GM12878 (cell line): ENCODE data around the gene GHRL.

Source experiments
- EZH2 ChIP-seq: IDR thresholded peaks from 2 replicates; pipeline ENCODE4 v1.6.1; 2012; ENCODE audit warnings: low read depth, mild to moderate bottlenecking, control low read depth, inconsistent platforms, low read length, borderline replicate concordance; ENCODE audit not compliant: control insufficient read depth
- POLR2AphosphoS5 ChIP-seq: IDR thresholded peaks from 2 replicates; pipeline ENCODE4 v1.6.1; 2011; ENCODE audit warnings: mild to moderate bottlenecking, low read length, inconsistent platforms
- ZNF207 ChIP-seq: fragments of 450-650 bp; IDR thresholded peaks from 2 replicates; pipeline ENCODE4 v1.6.1; 2014; ENCODE audit warnings: antibody characterized with exemption, mild to moderate bottlenecking, borderline replicate concordance
- ZNF274 ChIP-seq: IDR thresholded peaks from one replicate; pipeline ENCODE4 v1.8.0; 2011; ENCODE audit not compliant: insufficient read length, insufficient read depth
- ZSCAN29 ChIP-seq: fragments of 450-650 bp; IDR thresholded peaks from 2 replicates; pipeline ENCODE4 v1.6.1; 2017; ENCODE audit warnings: mild to moderate bottlenecking, moderate library complexity
- TF ChIP-seq, protein P1 (sequence below), 3 experiments: IDR thresholded peaks in 2 of 3; conservative IDR thresholded peaks in 1 of 3; 2 replicates each; pipeline ENCODE4 v1.5.1; 2011; ENCODE audit warnings: low read depth in 3 of 3, low read length in 3 of 3, mild to moderate bottlenecking in 3 of 3, control low read depth in 2 of 3, moderate library complexity in 2 of 3, inconsistent platforms in 1 of 3, mixed read lengths in 1 of 3; ENCODE audit not compliant: control insufficient read depth in 2 of 3, insufficient read depth in 1 of 3; ENCODE audit errors: extremely low read depth in 1 of 3
- TF ChIP-seq, protein P2 (sequence below): IDR thresholded peaks from 2 replicates; pipeline ENCODE4 v1.6.1; 2012; ENCODE audit warnings: low read depth, low read length, improper control_type of control experiment
- TF ChIP-seq, protein P3 (sequence below): fragments of 450-650 bp; IDR thresholded peaks from 2 replicates; pipeline ENCODE4 v1.6.1; 2017; ENCODE audit warnings: mild to moderate bottlenecking
- TF ChIP-seq, protein P4 (sequence below): IDR thresholded peaks from 2 replicates; pipeline ENCODE4 v1.6.1; 2011; ENCODE audit warnings: low read depth, mild to moderate bottlenecking, low read length, moderate library complexity, borderline replicate concordance; ENCODE audit errors: extremely low read depth

DNA sequence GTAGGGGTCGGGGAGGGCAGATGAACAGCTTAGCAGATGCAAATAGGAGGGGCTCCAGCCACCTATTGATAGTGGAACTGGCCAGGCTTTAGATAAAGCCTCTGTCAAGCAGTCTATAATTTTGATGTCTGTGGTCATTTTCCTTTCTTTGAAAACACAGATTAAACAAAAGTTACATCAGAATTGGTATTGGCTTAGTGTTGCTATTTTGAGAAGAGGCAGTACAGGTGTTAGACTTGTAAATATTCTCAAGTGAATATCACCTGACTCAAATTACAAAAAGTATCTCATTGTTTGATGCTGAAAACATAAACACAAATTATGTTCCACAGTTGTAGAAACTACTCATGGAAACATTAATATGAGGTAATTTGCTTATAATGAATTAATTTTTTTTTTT is 18.1 kb downstream of the GHRL start:
- TF ChIP-seq, protein P1, sequence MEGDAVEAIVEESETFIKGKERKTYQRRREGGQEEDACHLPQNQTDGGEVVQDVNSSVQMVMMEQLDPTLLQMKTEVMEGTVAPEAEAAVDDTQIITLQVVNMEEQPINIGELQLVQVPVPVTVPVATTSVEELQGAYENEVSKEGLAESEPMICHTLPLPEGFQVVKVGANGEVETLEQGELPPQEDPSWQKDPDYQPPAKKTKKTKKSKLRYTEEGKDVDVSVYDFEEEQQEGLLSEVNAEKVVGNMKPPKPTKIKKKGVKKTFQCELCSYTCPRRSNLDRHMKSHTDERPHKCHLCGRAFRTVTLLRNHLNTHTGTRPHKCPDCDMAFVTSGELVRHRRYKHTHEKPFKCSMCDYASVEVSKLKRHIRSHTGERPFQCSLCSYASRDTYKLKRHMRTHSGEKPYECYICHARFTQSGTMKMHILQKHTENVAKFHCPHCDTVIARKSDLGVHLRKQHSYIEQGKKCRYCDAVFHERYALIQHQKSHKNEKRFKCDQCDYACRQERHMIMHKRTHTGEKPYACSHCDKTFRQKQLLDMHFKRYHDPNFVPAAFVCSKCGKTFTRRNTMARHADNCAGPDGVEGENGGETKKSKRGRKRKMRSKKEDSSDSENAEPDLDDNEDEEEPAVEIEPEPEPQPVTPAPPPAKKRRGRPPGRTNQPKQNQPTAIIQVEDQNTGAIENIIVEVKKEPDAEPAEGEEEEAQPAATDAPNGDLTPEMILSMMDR (IDR thresholded peaks at IDR 0.05 in 2 of 3, conservative IDR thresholded peaks at IDR 0.05 in 1 of 3; ENCODE audit: control insufficient read depth in 2 of 3, extremely low read depth in 1 of 3, insufficient read depth in 1 of 3, low read depth in 3 of 3, low read length in 3 of 3) = no peak
- TF ChIP-seq, protein P2, sequence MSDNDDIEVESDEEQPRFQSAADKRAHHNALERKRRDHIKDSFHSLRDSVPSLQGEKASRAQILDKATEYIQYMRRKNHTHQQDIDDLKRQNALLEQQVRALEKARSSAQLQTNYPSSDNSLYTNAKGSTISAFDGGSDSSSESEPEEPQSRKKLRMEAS = no peak
- no peak for TF ChIP-seq ZSCAN29
- no peak for TF ChIP-seq POLR2AphosphoS5
- TF ChIP-seq, protein P3, sequence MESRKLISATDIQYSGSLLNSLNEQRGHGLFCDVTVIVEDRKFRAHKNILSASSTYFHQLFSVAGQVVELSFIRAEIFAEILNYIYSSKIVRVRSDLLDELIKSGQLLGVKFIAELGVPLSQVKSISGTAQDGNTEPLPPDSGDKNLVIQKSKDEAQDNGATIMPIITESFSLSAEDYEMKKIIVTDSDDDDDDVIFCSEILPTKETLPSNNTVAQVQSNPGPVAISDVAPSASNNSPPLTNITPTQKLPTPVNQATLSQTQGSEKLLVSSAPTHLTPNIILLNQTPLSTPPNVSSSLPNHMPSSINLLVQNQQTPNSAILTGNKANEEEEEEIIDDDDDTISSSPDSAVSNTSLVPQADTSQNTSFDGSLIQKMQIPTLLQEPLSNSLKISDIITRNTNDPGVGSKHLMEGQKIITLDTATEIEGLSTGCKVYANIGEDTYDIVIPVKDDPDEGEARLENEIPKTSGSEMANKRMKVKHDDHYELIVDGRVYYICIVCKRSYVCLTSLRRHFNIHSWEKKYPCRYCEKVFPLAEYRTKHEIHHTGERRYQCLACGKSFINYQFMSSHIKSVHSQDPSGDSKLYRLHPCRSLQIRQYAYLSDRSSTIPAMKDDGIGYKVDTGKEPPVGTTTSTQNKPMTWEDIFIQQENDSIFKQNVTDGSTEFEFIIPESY = no peak
- no peak for TF ChIP-seq EZH2
- no peak for TF ChIP-seq ZNF274
- no peak for TF ChIP-seq ZNF207
- TF ChIP-seq, protein P4, sequence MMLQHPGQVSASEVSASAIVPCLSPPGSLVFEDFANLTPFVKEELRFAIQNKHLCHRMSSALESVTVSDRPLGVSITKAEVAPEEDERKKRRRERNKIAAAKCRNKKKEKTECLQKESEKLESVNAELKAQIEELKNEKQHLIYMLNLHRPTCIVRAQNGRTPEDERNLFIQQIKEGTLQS = no peak
